Mammary epithelial cell (primary cell): Measurements from ENCODE around the gene RNF166.

ENCODE experiments used
- CTCF ChIP-seq, 2 donors: IDR thresholded peaks in 1 of 2; conservative IDR thresholded peaks in 1 of 2; 2 replicates each; pipeline ENCODE4 v1.5.1; 2011 to 2012; ENCODE audit warnings: inconsistent platforms in 2 of 2, low read length in 2 of 2, mild to moderate bottlenecking in 2 of 2, control low read depth in 1 of 2, low read depth in 1 of 2; ENCODE audit not compliant: insufficient read depth in 1 of 2; ENCODE audit errors: extremely low read depth in 1 of 2
- EZH2 ChIP-seq: IDR thresholded peaks from 2 replicates; pipeline ENCODE4 v1.6.1; 2012; ENCODE audit warnings: low read length, inconsistent platforms, borderline replicate concordance

- TF ChIP-seq CTCF (conservative IDR thresholded peaks at IDR 0.05 in 1 of 2, IDR thresholded peaks at IDR 0.05 in 1 of 2; ENCODE audit: extremely low read depth in 1 of 2, insufficient read depth in 1 of 2, low read depth in 1 of 2, low read length in 2 of 2) (no peak), EZH2 (no peak)
Observed at GRCh38 chr16:88744577-88745521, 38.6 kb upstream of the RNF166 start.
